Frontal cortex (tissue), 4 donors: ENCODE results near the gene PROSER3. TPM values are rescaled to one million over a fixed set of nuclear protein-coding genes. Genes with fewer than 3 reads are reported as not detected.
"Not testable (repeated sequence)": the region's sequence is repeated elsewhere in the genome, so short reads cannot be mapped to it uniquely, and the experiment has no call there.

ENCODE experiments used
- DNase-seq, 2 donors: peaks; one replicate each; pipeline ENCODE4 v3.0.0; 2012; ENCODE audit warnings: low spot score in 2 of 2
- FAIRE-seq: peaks from 2 replicates; lab custom pipeline; 2012; peaks lifted over from hg19 to GRCh38; lab: Jason Lieb, UNC
- total RNA-seq: library from RNA; depleted of rRNA; stranded (reverse); fragments of >200 nt; gene quantifications from one replicate; pipeline ENCODE4 v1.2.3, GENCODE V29; 2014
- donor health status: control.
- donor health status: control.
- donor health status: control.

Gene PROSER3
- total RNA-seq, 1 donor from 2014 or later, result 3.3 TPM

- no peak for DNase-seq
- FAIRE-seq, result no peak
These were observed 29.3 kb downstream of the PROSER3 start for GRCh38 chr19:35787227-35787799.

GRCh38 chr19:35788205-35788960 lies 30.4 kb downstream of the PROSER3 start:
- no peak for FAIRE-seq

GRCh38 chr19:35789195-35789977 lies 31.4 kb downstream of the PROSER3 start:
- no peak for FAIRE-seq
- no peak for DNase-seq

More at GRCh38 chr19:35788205-35788960, 30.4 kb downstream of the PROSER3 start:
- no peak for DNase-seq

GRCh38 chr19:35789978-35790944 lies 32.3 kb downstream of the PROSER3 start:
- no peak for FAIRE-seq
- DNase-seq, result no peak

- no peak for FAIRE-seq
- DNase-seq, result no peak
These were observed 33.2 kb downstream of the PROSER3 start for GRCh38 chr19:35790981-35791813.

- DNase-seq, result no peak
- FAIRE-seq, result no peak
These were observed 33.9 kb downstream of the PROSER3 start for GRCh38 chr19:35791814-35792279.

GRCh38 chr19:35792312-35792711 lies 34.3 kb downstream of the PROSER3 start:
- DNase-seq (no peak), FAIRE-seq (no peak)

- DNase-seq, result no peak
- no peak for FAIRE-seq
These were observed 34.9 kb downstream of the PROSER3 start for GRCh38 chr19:35792888-35793287.

GRCh38 chr19:35793381-35794165 lies 35.6 kb downstream of the PROSER3 start:
- FAIRE-seq, result no peak
- no peak for DNase-seq

GRCh38 chr19:35795564-35795963 lies 37.6 kb downstream of the PROSER3 start:
- DNase-seq, FAIRE-seq: not testable (repeated sequence)

- DNase-seq (no peak), FAIRE-seq (no peak)
These were observed 38.9 kb downstream of the PROSER3 start for GRCh38 chr19:35796645-35797542.

- DNase-seq (peak in 1 of 2 donors; percentile 70), FAIRE-seq (no peak)
These were observed 39.7 kb downstream of the PROSER3 start for GRCh38 chr19:35797663-35798062.

- DNase-seq, result no peak
These were observed 43.9 kb downstream of the PROSER3 start for GRCh38 chr19:35801828-35802227.

GRCh38 chr19:35805526-35806102 lies 47.6 kb downstream of the PROSER3 start:
- FAIRE-seq (no peak), DNase-seq (no peak)

More at GRCh38 chr19:35801828-35802227, 43.9 kb downstream of the PROSER3 start:
- FAIRE-seq, result no peak

- FAIRE-seq, result no peak
- no peak for DNase-seq
These were observed 48.6 kb downstream of the PROSER3 start for GRCh38 chr19:35806597-35806996.

- DNase-seq (no peak), FAIRE-seq (no peak)
These were observed 49.7 kb downstream of the PROSER3 start for GRCh38 chr19:35807633-35808032.
